ENCODE measurements around the gene MRPL33.

GRCh38 chr2:27811768-27812167 is 40.2 kb downstream of the MRPL33 start:
- TF ChIP-seq SUZ12 (IDR thresholded peaks at IDR 0.05; ENCODE audit: extremely low read depth, insufficient read depth, insufficient read length) (no peak), YY1 (IDR thresholded peaks at IDR 0.05; ENCODE audit: insufficient read depth, insufficient read length) (no peak), ZNF274 (IDR thresholded peaks at IDR 0.05; ENCODE audit: low read depth, low read length) (no peak)

All from NT2/D1 (cell line).